GM19023 (cell line): ENCODE results near the gene SLC7A11.
A peak's percentile ranks its signal among the peaks of the same experiment; 100 is the strongest.
"Not testable (repeated sequence)": the region's sequence is repeated elsewhere in the genome, so short reads cannot be mapped to it uniquely, and the experiment has no call there.

Experiments used
- ATAC-seq: cut with Tn5 transposase; IDR thresholded peaks from one replicate; pipeline ENCODE4 v1.9.1; 2021; ENCODE audit warnings: mild to moderate bottlenecking, moderate library complexity; ENCODE audit not compliant: unreplicated experiment

SLC7A11 gene

GRCh38 chr4:138210576-138210975 is 31.6 kb downstream of the SLC7A11 start:
- ATAC-seq = not testable (repeated sequence)

GRCh38 chr4:138209094-138209493 is 33.1 kb downstream of the SLC7A11 start:
- no peak for ATAC-seq

GRCh38 chr4:138205531-138206233 is 36.5 kb downstream of the SLC7A11 start:
- no peak for ATAC-seq

- no peak for ATAC-seq
These were observed 37.6 kb downstream of the SLC7A11 start for GRCh38 chr4:138204507-138204906.

GRCh38 chr4:138202686-138203085 is 39.5 kb downstream of the SLC7A11 start:
- ATAC-seq = no peak

GRCh38 chr4:138200236-138200590 is 41.9 kb downstream of the SLC7A11 start:
- peak; percentile 40 for ATAC-seq

- ATAC-seq = peak; percentile 77
These were observed 42.4 kb downstream of the SLC7A11 start for GRCh38 chr4:138199568-138200235.

GRCh38 chr4:138196153-138196552 is 46.0 kb downstream of the SLC7A11 start:
- no peak for ATAC-seq

- no peak for ATAC-seq
These were observed 48.2 kb downstream of the SLC7A11 start for GRCh38 chr4:138193963-138194362.

GRCh38 chr4:138192113-138192512 is 50.0 kb downstream of the SLC7A11 start:
- no peak for ATAC-seq

GRCh38 chr4:138190452-138190858 is 51.7 kb downstream of the SLC7A11 start:
- ATAC-seq = peak; percentile 98

GRCh38 chr4:138189206-138189605 is 52.9 kb downstream of the SLC7A11 start:
- no peak for ATAC-seq

GRCh38 chr4:138188406-138189084 is 53.6 kb downstream of the SLC7A11 start:
- ATAC-seq = no peak

- no peak for ATAC-seq
These were observed 56.1 kb downstream of the SLC7A11 start for GRCh38 chr4:138185859-138186645.

GRCh38 chr4:138184886-138185285 is 57.3 kb downstream of the SLC7A11 start:
- ATAC-seq = no peak

- no peak for ATAC-seq
These were observed 59.2 kb downstream of the SLC7A11 start for GRCh38 chr4:138182838-138183426.

GRCh38 chr4:138181287-138181686 is 60.9 kb downstream of the SLC7A11 start:
- no peak for ATAC-seq

- ATAC-seq = no peak
These were observed 63.6 kb downstream of the SLC7A11 start for GRCh38 chr4:138178566-138178965.

- ATAC-seq = peak; percentile 82
These were observed 64.7 kb downstream of the SLC7A11 start for GRCh38 chr4:138177278-138177968.
